DLD1 (cell line): ENCODE measurements around the gene TMC2.
"Not testable (repeated sequence)": the region's sequence is repeated elsewhere in the genome, so short reads cannot be mapped to it uniquely, and the experiment has no call there.

Source experiments
- in situ Hi-C: cut with HindIII; loops from 2 replicates; pipeline ENCODE4 v1.10.0; 2017; ENCODE audit warnings: low sequenced_read_pairs

TMC2 gene

GRCh38 chr20:2536560-2536986 lies at the start of gene TMC2:
Gene TMC2 (plus strand): TSS chr20:2536573. CDS start chr20:2536622, 49 bp downstream.
- in situ Hi-C loops: no loop called here

- in situ Hi-C loops: not testable (repeated sequence)
These were observed 33.5 kb upstream of the TMC2 start for GRCh38 chr20:2502808-2503384.

GRCh38 chr20:2504803-2505202 lies 31.6 kb upstream of the TMC2 start:
- in situ Hi-C loops: not testable (repeated sequence)

GRCh38 chr20:2506426-2506825 lies 29.9 kb upstream of the TMC2 start:
- in situ Hi-C loops: not testable (repeated sequence)

- in situ Hi-C loops: no loop called here
These were observed 28.9 kb upstream of the TMC2 start for GRCh38 chr20:2507464-2507863.

GRCh38 chr20:2507875-2508630 lies 28.3 kb upstream of the TMC2 start:
- in situ Hi-C loops: no loop called here

GRCh38 chr20:2508631-2509467 lies 27.5 kb upstream of the TMC2 start, which contains the start of gene ZNF343:
Gene ZNF343 (minus strand): TSS chr20:2508915. CDS start chr20:2493895, 15,020 bp downstream.
- in situ Hi-C loops: no loop called here

- in situ Hi-C loops: no loop called here
These were observed 26.9 kb upstream of the TMC2 start for GRCh38 chr20:2509468-2509781.

- in situ Hi-C loops: no loop called here
These were observed 26.6 kb upstream of the TMC2 start for GRCh38 chr20:2509794-2510193.

GRCh38 chr20:2515203-2515602 lies 21.2 kb upstream of the TMC2 start:
- in situ Hi-C loops: no loop called here

- in situ Hi-C loops: no loop called here
These were observed 20.0 kb upstream of the TMC2 start for GRCh38 chr20:2516399-2516798.

GRCh38 chr20:2518096-2518495 lies 18.3 kb upstream of the TMC2 start:
- in situ Hi-C loops: no loop called here

GRCh38 chr20:2518558-2518957 lies 17.8 kb upstream of the TMC2 start:
- in situ Hi-C loops: no loop called here

- in situ Hi-C loops: no loop called here
These were observed 17.1 kb upstream of the TMC2 start for GRCh38 chr20:2519115-2519809.

- in situ Hi-C loops: no loop called here
These were observed 15.8 kb upstream of the TMC2 start for GRCh38 chr20:2520617-2521016.

- in situ Hi-C loops: no loop called here
These were observed 14.7 kb upstream of the TMC2 start for GRCh38 chr20:2521369-2522305.

GRCh38 chr20:2522826-2523429 lies 13.4 kb upstream of the TMC2 start:
- in situ Hi-C loops: not testable (repeated sequence)

- in situ Hi-C loops: no loop called here
These were observed 12.3 kb upstream of the TMC2 start for GRCh38 chr20:2523919-2524708.
